Cardiac septum (tissue), 1 donor: ENCODE results near the gene LRIG2. TPM values are rescaled to one million over a fixed set of nuclear protein-coding genes. Genes with fewer than 3 reads are reported as not detected.

Experiments used
- DNase-seq: peaks from one replicate; pipeline ENCODE4 v3.0.0-alpha.2; 2020; ENCODE audit warnings: low spot score
- intact Hi-C: fragments of 100-400 bp; cut with DNase I; formaldehyde crosslinking; loops from one replicate; pipeline ENCODE4 v1.14.0; 2022
- total RNA-seq: library from RNA; stranded (reverse); fragmentation: NEBNext Ultra II Directional; extraction: Animal tissue kit (Norgen Biotek cat#: 25700); gene quantifications from one replicate; pipeline ENCODE4 v1.2.1, GENCODE V29; 2021
- donor health status: DM: no; HTN: no; CAD: no.

Gene LRIG2
- total RNA-seq, 1 donor from 2014 or later = 11.5 TPM

- intact Hi-C loops = no loop called here
- no peak for DNase-seq
Measured at GRCh38 chr1:113118266-113118665, 45.3 kb downstream of the LRIG2 start.

GRCh38 chr1:113123737-113124136, 50.7 kb downstream of the LRIG2 start:
- intact Hi-C loops = no loop called here
- DNase-seq = no peak

GRCh38 chr1:113124366-113124765, 51.4 kb downstream of the LRIG2 start:
- intact Hi-C loops = no loop called here
- DNase-seq = no peak

GRCh38 chr1:113125517-113125916, 52.5 kb downstream of the LRIG2 start:
- DNase-seq = no peak
- intact Hi-C loops = no loop called here

GRCh38 chr1:113126207-113126606, 53.2 kb downstream of the LRIG2 start:
- intact Hi-C loops = no loop called here

GRCh38 chr1:113128116-113128515, 55.1 kb downstream of the LRIG2 start:
- DNase-seq = no peak
- intact Hi-C loops = no loop called here

More at GRCh38 chr1:113126207-113126606, 53.2 kb downstream of the LRIG2 start:
- no peak for DNase-seq

GRCh38 chr1:113129529-113130185, 56.7 kb downstream of the LRIG2 start:
- intact Hi-C loops = no loop called here
- DNase-seq = no peak

- intact Hi-C loops = no loop called here
- DNase-seq = no peak
Measured at GRCh38 chr1:113133038-113133437, 60.0 kb downstream of the LRIG2 start.

- intact Hi-C loops = no loop called here
- no peak for DNase-seq
Measured at GRCh38 chr1:113133759-113134158, 60.8 kb downstream of the LRIG2 start.

- intact Hi-C loops = no loop called here
- no peak for DNase-seq
Measured at GRCh38 chr1:113135460-113135859, 62.5 kb downstream of the LRIG2 start.

GRCh38 chr1:113136476-113136875, 63.5 kb downstream of the LRIG2 start:
- no peak for DNase-seq
- intact Hi-C loops = no loop called here

- intact Hi-C loops = no loop called here
- DNase-seq = no peak
Measured at GRCh38 chr1:113137563-113137962, 64.6 kb downstream of the LRIG2 start.

GRCh38 chr1:113138778-113139177, 65.8 kb downstream of the LRIG2 start:
- intact Hi-C loops = no loop called here
- DNase-seq = no peak

- intact Hi-C loops = loop anchor here (1.0 to 10.0 kb wide), 3 partner anchors 252 to 675 kb away; partner anchors contain the start of genes MAGI3 and RSBN1
- DNase-seq = no peak
Measured at GRCh38 chr1:113140176-113140575, 67.2 kb downstream of the LRIG2 start.

GRCh38 chr1:113140588-113141446, 67.8 kb downstream of the LRIG2 start:
- intact Hi-C loops = loop anchor here (1.0 to 10.0 kb wide), 4 partner anchors 251 to 674 kb away; partner anchors contain the start of genes MAGI3 and RSBN1
- DNase-seq = no peak

- no peak for DNase-seq
Measured at GRCh38 chr1:113141650-113142473, 68.9 kb downstream of the LRIG2 start.

GRCh38 chr1:113142791-113143190, 69.8 kb downstream of the LRIG2 start:
- intact Hi-C loops = loop anchor here (5.0 to 10.0 kb wide), 2 partner anchors 250 to 672 kb away; partner anchors contain the start of genes MAGI3 and RSBN1
- DNase-seq = no peak

More at GRCh38 chr1:113141650-113142473, 68.9 kb downstream of the LRIG2 start:
- intact Hi-C loops = loop anchor here (1.0 to 10.0 kb wide), 3 partner anchors 250 to 673 kb away; partner anchors contain the start of genes MAGI3 and RSBN1

GRCh38 chr1:113146242-113147072, 73.5 kb downstream of the LRIG2 start:
- intact Hi-C loops = loop anchor here (10.0 kb wide), 1 partner anchor 668 kb away; the partner anchor contains the start of gene RSBN1

More at GRCh38 chr1:113146242-113147072, 73.5 kb downstream of the LRIG2 start:
- no peak for DNase-seq
